GM23338 (cell line): Measurements from ENCODE around the gene EXOC3L4. TPM values are rescaled to one million over a fixed set of nuclear protein-coding genes. Genes with fewer than 3 reads are reported as not detected.

Source experiments
- ATAC-seq: fragments of 200-7000 bp; cut with Tn5 transposase; 3 replicates; pipeline ENCODE4 v1.9.1; 2020
- DNase-seq: peaks from one replicate; pipeline ENCODE4 v3.0.0-alpha.2; 2015; ENCODE audit warnings: low spot score
- H2AFZ ChIP-seq: fragments of 200-600 bp; sonication (generic); 2 replicates; pipeline ENCODE4 v1.8.0; 2016; ENCODE audit warnings: antibody characterized with exemption, mild to moderate bottlenecking, moderate library complexity
- H3F3A ChIP-seq: fragments of 200-600 bp; sonication (generic); replicated peaks from 2 replicates; pipeline ENCODE4 v1.8.0; 2017; ENCODE audit warnings: antibody characterized with exemption, mixed run types, low read depth
- H3K27ac ChIP-seq: fragments of 200-600 bp; sonication (generic); 2 replicates; pipeline ENCODE4 v1.6.1; 2016; ENCODE audit warnings: low read depth
- H3K27me3 ChIP-seq: fragments of 200-600 bp; sonication (generic); 2 replicates; pipeline ENCODE4 v1.8.0; 2016; ENCODE audit warnings: mild to moderate bottlenecking, mixed run types, moderate library complexity; ENCODE audit not compliant: insufficient read depth
- H3K36me3 ChIP-seq: fragments of 200-600 bp; sonication (generic); 2 replicates; pipeline ENCODE4 v1.8.0; 2016; ENCODE audit warnings: mild to moderate bottlenecking; ENCODE audit not compliant: insufficient read depth
- H3K4me1 ChIP-seq: fragments of 200-600 bp; sonication (generic); 2 replicates; pipeline ENCODE4 v1.8.0; 2016; ENCODE audit warnings: mild to moderate bottlenecking, moderate library complexity; ENCODE audit not compliant: insufficient read depth
- H3K4me2 ChIP-seq: fragments of 200-600 bp; sonication (generic); 2 replicates; pipeline ENCODE4 v1.7.1; 2017; ENCODE audit warnings: mixed run types
- H3K4me3 ChIP-seq: fragments of 200-600 bp; sonication (generic); 2 replicates; pipeline ENCODE4 v1.6.1; 2016; ENCODE audit warnings: mixed run types
- H3K79me2 ChIP-seq: fragments of 200-600 bp; sonication (generic); replicated peaks from 2 replicates; pipeline ENCODE4 v1.8.0; 2017; ENCODE audit warnings: mild to moderate bottlenecking; ENCODE audit not compliant: insufficient read depth
- H3K9me2 ChIP-seq: fragments of 200-600 bp; sonication (generic); 2 replicates; pipeline ENCODE4 v1.8.0; 2017; ENCODE audit not compliant: insufficient read depth
- H4K20me1 ChIP-seq: fragments of 200-600 bp; sonication (generic); replicated peaks from 2 replicates; pipeline ENCODE4 v1.8.0; 2017; ENCODE audit warnings: mild to moderate bottlenecking; ENCODE audit not compliant: insufficient read depth
- H3K27ac Mint-ChIP-seq: 2 replicates; pipeline ENCODE4 v1.8.0; 2020; ENCODE audit warnings: inconsistent platforms, mild to moderate bottlenecking, moderate library complexity, mixed read lengths
- H3K27me3 Mint-ChIP-seq: 3 replicates; pipeline ENCODE4 v1.8.0; 2022; ENCODE audit warnings: low read depth, mild to moderate bottlenecking, moderate library complexity, mixed read lengths, inconsistent platforms; ENCODE audit not compliant: insufficient read depth, poor library complexity
- H3K36me3 Mint-ChIP-seq: 3 replicates; pipeline ENCODE4 v1.8.0; 2021; ENCODE audit warnings: low read depth, mild to moderate bottlenecking, inconsistent platforms, moderate library complexity, mixed read lengths
- H3K4me1 Mint-ChIP-seq: 3 replicates; pipeline ENCODE4 v1.8.0; 2020; ENCODE audit warnings: mild to moderate bottlenecking, inconsistent platforms, mixed read lengths
- H3K4me3 Mint-ChIP-seq: 3 replicates; pipeline ENCODE4 v1.8.0; 2021; ENCODE audit warnings: moderate library complexity, mild to moderate bottlenecking, inconsistent platforms, mixed read lengths
- H3K9me3 Mint-ChIP-seq: 3 replicates; pipeline ENCODE4 v1.8.0; 2020; ENCODE audit warnings: moderate library complexity, mild to moderate bottlenecking, inconsistent platforms, mixed read lengths
- CTCF ChIP-seq, 2 experiments: fragments of 200-600 bp in 1 of 2; sonication (generic) in 1 of 2; conservative IDR thresholded peaks; 2 replicates each; pipeline versions ENCODE4 v1.5.1 to v1.6.1; 2016 to 2017; ENCODE audit warnings: antibody characterized with exemption in 2 of 2, low read depth in 2 of 2, mild to moderate bottlenecking in 2 of 2, moderate library complexity in 1 of 2
- ETS1 ChIP-seq: IDR thresholded peaks from 2 replicates; pipeline ENCODE4 v1.6.1; 2016; ENCODE audit warnings: antibody characterized with exemption
- EZH2 ChIP-seq: fragments of 200-600 bp; sonication (generic); IDR thresholded peaks from one replicate; pipeline ENCODE4 v1.8.0; 2017; ENCODE audit warnings: antibody characterized with exemption, mild to moderate bottlenecking, low read depth; ENCODE audit not compliant: unreplicated experiment
- EZH2phosphoT487 ChIP-seq: fragments of 200-600 bp; sonication (generic); IDR thresholded peaks from one replicate; pipeline ENCODE4 v1.8.1; 2018; ENCODE audit warnings: antibody characterized with exemption; ENCODE audit not compliant: unreplicated experiment
- NANOG ChIP-seq: IDR thresholded peaks from 2 replicates; pipeline ENCODE4 v1.6.1; 2016; ENCODE audit warnings: antibody characterized with exemption, borderline replicate concordance
- POLR2AphosphoS5 ChIP-seq: IDR thresholded peaks from 2 replicates; pipeline ENCODE4 v1.6.1; 2016; ENCODE audit warnings: antibody characterized with exemption, low read depth
- STAT1 ChIP-seq: IDR thresholded peaks from one replicate; pipeline ENCODE4 v1.6.1; 2016; ENCODE audit warnings: antibody characterized with exemption; ENCODE audit not compliant: unreplicated experiment
- ZNF114 ChIP-seq: fragments of 250-450 bp; sonication (Bioruptor Pico); IDR thresholded peaks from 2 replicates; pipeline ENCODE4 v1.5.0; 2020; ENCODE audit warnings: mild to moderate bottlenecking, moderate library complexity
- ZNF331 ChIP-seq: fragments of 250-450 bp; sonication (Bioruptor Pico); IDR thresholded peaks from 2 replicates; pipeline ENCODE4 v1.5.0; 2020; ENCODE audit warnings: low read depth, mild to moderate bottlenecking, moderate library complexity
- ZNF462 ChIP-seq: fragments of 250-450 bp; sonication (Bioruptor Pico); IDR thresholded peaks from 2 replicates; pipeline ENCODE4 v1.5.0; 2020; ENCODE audit warnings: mild to moderate bottlenecking, moderate library complexity
- polyA plus RNA-seq: library from polyadenylated mRNA; unstranded; fragments of >200 nt; fragmentation: Nextera tagmentation; extraction: Ambion mirVana; gene quantifications from 2 replicates; pipeline ENCODE4 v1.2.1, GENCODE V29; 2016
- total RNA-seq: library from RNA; depleted of rRNA; stranded (reverse); fragments of >200 nt; shearing (Covaris generic); gene quantifications from 2 replicates; pipeline ENCODE4 v1.2.3, GENCODE V29; 2014

EXOC3L4 gene
- total and polyA plus RNA-seq, 2 experiments from 2014 or later: not detected

- H3K4me3 Mint-ChIP-seq: no peak overlapping the region
- Histone ChIP-seq H3K4me1 (peaks cover 8% of the 10 kb centered on the region), H3K4me3 (no peak overlapping the region), H3K27me3 (peaks cover 19% of the 10 kb centered on the region), H3K9me2 (no peaks in the 10 kb centered on the region), H3K36me3 (no peaks in the 10 kb centered on the region), H4K20me1 (no peaks in the 10 kb centered on the region), H2AFZ (no peak overlapping the region), H3K4me2 (no peak overlapping the region), H3K27ac (no peak overlapping the region), H3K79me2 (no peaks in the 10 kb centered on the region), H3F3A (0 out of 2 replicates have a peak, but pooled peaks cover 2% of the 10 kb centered on the region)
- no peak for TF ChIP-seq ZNF114
- no peak for TF ChIP-seq NANOG
- TF ChIP-seq CTCF (conservative IDR thresholded peaks at IDR 0.05; ENCODE audit: low read depth in 2 of 2): no peak
- H3K4me1 Mint-ChIP-seq: peaks cover 20% of the 10 kb centered on the region
- H3K36me3 Mint-ChIP-seq: peaks cover 6% of the 10 kb centered on the region; the same call in 1 of the 3 replicates
- peaks cover 24% of the 10 kb centered on the region for H3K27me3 Mint-ChIP-seq
- H3K27ac Mint-ChIP-seq: no peak overlapping the region
- H3K9me3 Mint-ChIP-seq: no peaks in the 10 kb centered on the region; the same call in 2 of the 3 replicates
- ATAC-seq (no peak), DNase-seq (no peak)
These were observed 39.9 kb downstream of the EXOC3L4 start for GRCh38 chr14:103134405-103134804.

GRCh38 chr14:103134919-103135318 lies 40.4 kb downstream of the EXOC3L4 start:
- H3K36me3 Mint-ChIP-seq: peaks cover 6% of the 10 kb centered on the region; the same call in 1 of the 3 replicates
- peaks cover 25% of the 10 kb centered on the region for H3K4me1 Mint-ChIP-seq
- H3K4me2 ChIP-seq: no peak overlapping the region
- no peak overlapping the region for H3K27ac ChIP-seq
- no peaks in the 10 kb centered on the region for H3K9me2 ChIP-seq
- H3K79me2 ChIP-seq: no peaks in the 10 kb centered on the region
- H3F3A ChIP-seq: 0 out of 2 replicates have a peak, but pooled peaks cover 2% of the 10 kb centered on the region
- H3K9me3 Mint-ChIP-seq: no peaks in the 10 kb centered on the region; the same call in 2 of the 3 replicates
- no peaks in the 10 kb centered on the region for H3K36me3 ChIP-seq
- no peak overlapping the region for H3K4me3 Mint-ChIP-seq
- H3K4me1 ChIP-seq: peaks cover 12% of the 10 kb centered on the region
- H3K27me3 Mint-ChIP-seq: peaks cover 25% of the 10 kb centered on the region
- peaks cover 24% of the 10 kb centered on the region for H3K27me3 ChIP-seq
- no peak overlapping the region for H3K27ac Mint-ChIP-seq
- H4K20me1 ChIP-seq: no peaks in the 10 kb centered on the region
- H3K4me3 ChIP-seq: no peak overlapping the region
- ATAC-seq: no peak
- no peak overlapping the region for H2AFZ ChIP-seq
- DNase-seq: no peak
- TF ChIP-seq ETS1 (no peak), CTCF (conservative IDR thresholded peaks at IDR 0.05; ENCODE audit: low read depth in 2 of 2) (no peak), EZH2phosphoT487 (no peak), STAT1 (no peak), NANOG (no peak), ZNF462 (no peak), EZH2 (no peak), POLR2AphosphoS5 (no peak), ZNF331 (CRISPR knock-in tag) (no peak)
